Stimulated activated CD4-positive, alpha-beta T cell treated with anti-CD3 and anti-CD28 coated beads, Interleukin-2, amount 100 ng/mL, for 4 hours (primary cell): ENCODE data around the gene NDST3.

Source experiments
- DNase-seq: peaks from one replicate; pipeline ENCODE4 v3.0.0-alpha.2; 2020; ENCODE audit warnings: low read depth

NDST3 gene

DNA sequence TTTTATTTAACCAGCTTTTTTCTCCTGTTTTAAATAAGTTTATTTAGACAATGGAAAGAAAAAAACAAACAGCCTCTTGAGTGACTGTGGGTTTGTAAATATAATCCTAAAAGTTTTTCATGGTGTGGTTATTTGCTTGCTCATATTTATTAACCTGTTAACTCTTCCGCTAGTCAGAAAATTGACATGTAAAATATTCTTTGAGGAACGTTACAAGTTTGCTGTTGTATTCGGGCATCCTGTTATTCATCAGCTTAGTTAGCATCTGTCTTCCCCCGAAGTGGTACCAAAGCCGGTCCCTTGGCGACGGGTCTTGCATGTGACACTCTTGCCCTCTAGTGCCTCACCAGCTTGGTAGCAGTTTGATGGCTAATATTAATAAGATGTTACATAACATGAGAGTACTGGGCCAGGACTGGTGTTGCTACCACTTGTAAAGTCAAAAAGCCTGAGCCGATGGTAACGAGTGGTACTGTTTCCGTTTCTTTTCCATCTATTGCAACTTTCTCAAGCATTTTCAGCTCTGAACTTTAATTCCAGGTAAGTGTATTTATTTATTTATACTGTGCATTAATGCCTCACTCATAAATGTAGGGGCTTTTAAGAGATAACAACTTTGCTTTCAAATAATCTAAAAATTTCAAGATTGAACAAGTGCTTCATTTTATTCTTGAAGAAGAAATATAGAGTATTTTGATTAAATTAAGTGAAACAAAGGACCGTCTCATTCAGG, at the start of gene NDST3:
TSS of gene NDST3 (plus strand) at position 434 of the 733 bp plus-strand sequence. CDS start 19,425 bp downstream, outside the sequence.
- no peak for DNase-seq

DNA sequence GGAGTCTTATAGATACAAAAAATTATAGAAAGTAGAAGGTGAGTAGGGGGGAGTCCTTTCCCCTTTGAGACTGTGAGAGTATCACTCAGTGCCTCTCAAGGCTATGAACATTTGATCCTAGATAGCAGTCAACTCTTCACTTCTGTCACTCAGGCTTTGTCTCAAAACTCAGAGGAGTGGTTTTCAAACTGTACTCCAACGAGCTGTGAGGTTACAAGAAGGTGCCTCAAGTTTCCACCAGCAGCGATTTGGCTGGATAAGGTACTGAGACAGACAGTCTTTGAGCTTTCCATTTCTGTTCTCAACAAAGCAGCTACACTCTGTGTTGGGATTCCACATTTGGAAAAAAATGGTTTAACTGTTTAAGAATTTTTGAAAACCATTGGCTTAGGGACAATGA, 48.0 kb upstream of the NDST3 start:
- no peak for DNase-seq

DNA sequence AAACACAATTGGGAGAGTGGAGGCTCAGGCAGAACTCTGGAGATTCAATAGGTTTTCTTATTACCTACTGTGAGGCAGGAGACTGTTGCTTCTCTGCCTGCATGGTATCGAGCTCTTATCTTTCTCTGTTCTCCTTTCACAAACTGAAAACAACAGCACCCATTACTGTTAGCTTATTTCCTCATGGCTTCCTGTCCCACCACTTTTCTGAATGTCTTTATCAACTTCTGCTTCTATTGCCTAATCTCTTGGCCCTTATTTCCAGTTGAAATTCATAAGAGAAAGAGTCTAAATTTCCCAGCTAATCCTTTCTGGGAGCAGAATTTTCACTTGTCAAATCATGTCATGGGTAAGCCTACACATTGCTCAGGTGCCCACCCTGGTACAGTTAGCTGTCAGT, 46.8 kb upstream of the NDST3 start:
- no peak for DNase-seq

DNA sequence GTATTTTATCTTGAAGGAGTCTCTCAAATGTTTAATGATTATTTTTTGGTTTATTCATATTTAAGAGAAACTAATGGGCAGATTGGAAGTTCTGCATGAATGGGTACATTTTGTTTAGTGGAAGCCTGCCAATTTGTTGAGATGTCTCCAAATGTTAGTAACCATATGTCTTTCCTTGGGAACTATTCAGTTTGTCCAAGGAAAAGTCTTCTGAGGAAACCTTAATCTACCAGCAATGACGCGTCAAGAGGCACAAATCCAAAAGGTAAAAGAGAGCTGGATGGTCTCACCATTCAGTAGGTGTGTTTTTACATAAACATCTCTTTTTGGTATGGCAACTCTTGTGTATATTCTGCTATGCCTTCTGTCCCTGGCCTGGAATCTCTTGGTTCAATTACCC, 37.4 kb upstream of the NDST3 start:
- DNase-seq, result no peak

DNA sequence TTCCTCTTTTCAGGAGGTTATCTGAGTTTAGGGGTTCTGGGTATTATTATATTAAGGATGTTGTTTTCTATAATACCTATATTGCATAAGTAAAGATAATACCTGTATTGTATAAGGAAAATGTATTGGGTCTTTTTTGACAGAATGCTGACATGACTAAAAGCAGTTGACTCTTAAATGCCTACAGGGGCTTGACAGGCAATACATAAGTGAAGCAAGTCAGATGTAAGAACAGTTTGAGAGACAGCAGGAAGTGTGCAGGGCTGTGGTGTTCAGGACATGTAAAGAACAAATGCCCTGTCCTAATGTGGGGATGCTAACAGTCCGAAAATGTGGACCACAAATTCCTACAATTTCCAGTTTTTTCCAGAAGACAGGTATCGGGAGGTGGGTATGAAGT, 30.2 kb upstream of the NDST3 start:
- no peak for DNase-seq

DNA sequence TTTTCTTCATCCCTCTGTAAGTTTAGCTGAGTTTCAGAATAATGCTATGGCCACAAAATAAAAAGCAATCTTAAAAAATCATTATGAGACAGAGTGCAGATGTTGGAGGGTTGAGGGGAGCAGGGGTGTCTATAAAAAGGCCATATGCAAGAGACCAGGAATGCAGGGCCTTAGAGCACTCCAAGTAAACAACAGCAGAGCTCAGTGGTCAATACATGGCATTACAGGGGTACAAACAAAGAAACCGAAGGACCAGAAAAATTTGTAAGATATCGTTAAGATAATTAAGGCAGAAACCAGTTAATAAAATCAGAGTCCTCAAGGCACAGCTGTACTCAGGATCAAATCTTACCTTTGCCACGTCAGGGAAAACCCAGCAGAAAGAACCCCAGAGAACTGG, 28.4 kb upstream of the NDST3 start:
- DNase-seq, result no peak

DNA sequence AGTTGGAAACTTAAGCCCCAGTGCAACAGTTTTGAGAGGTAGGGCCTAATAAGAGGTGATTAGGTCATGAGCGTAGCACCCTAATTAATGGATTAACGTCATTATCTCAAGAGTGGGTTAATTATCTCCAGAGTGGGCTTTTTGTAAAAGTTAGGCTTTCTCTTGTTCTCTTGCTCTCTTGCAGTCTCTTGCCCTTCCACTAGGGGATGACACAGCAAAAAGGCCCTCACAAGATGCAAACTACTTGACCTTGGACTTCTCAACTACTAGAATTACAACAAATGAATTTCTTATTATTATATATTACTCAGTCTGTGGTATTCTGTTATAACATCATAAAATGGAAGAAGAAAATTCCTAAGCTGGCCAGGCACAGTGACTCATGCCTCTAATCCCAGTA, 22.1 kb upstream of the NDST3 start:
- DNase-seq, result no peak

DNA sequence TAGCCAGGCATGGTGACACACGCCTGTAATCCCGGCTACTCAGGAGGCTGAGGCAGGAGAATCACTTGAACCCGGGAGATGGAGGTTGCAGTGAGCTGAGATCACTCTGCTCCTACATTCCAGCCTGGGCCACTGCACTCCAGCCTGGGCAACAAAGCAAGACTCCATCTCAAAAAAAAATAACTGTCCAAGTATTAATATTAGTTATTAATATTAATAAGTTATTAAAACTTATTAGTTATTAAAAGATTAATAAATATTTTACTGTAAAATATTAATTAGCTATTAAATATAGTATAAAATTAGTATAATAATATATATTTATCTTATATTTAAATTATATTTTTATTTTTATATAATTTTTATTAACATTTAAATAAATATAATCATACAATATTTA, 19.5 kb upstream of the NDST3 start:
- DNase-seq, result no peak

DNA sequence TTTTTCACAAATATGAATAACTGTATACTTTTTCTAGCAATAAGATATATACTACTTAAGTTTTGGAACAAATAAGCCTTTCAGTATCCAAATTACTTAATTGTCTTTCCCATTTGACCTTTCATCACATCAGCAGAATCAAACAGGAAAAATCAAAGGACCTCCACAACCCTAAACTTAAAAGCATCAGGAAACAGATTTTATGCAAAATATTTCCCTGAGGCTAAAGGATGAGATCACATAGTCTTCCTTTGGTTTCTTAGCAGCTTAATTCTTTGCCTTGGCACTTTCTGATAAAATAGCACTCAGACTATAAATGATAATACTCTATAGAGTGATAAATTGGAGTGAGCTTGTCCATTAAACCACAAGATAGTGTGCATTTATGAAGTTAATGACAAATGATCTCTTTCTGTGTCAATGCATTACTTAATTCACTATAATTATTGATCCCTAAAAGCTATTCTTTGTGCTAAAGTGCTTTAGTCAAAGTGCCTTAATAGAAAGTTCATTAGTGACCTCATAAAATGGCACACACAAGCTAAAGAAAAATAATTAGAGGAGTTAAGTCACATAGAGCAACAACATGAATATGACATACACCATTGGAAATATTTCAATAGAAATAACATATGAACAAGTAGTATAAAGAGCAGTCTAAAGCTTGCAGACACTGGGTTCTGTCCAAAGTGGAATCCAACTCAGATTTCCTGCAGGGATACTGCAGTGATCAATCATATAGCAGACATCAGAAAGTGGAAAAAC, 15.7 kb upstream of the NDST3 start:
- no peak for DNase-seq

DNA sequence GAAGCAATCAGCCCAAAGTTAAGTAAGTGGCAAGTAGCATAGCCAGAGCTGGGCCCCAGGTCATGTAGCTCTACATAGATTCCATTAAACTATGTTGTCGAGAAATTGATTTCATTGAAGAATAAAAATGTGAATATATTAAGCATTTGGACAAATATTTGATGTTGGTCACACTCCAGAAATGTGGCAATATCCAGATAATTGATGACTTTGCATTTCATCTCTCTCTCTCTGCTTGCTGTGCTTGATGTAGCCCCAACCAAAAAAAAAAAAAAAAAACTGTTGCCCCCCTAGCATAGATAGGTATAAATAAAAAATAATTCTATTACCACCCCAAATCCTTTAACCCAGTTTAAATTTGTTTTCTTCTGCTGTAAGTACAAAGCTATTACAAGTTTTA, 7.5 kb upstream of the NDST3 start:
- no peak for DNase-seq

DNA sequence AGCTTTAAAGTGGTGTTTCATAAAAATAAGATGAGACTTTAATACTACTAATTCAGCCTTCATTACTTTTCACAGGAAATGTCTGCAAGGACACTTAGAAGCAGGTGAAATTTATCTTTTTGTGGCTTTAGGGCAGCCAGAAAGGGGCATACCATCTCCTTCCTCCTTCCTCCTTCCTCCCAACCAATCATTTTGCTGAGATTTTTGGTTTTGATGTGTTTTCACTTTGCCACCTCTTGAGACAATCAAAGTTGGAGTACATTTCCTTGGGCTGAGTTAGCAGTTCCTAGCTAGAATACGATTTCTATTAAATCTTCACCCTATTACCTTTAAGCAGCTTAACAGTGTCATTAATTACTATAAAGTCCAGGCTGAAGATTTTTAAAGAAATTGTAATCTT, 5.1 kb upstream of the NDST3 start:
- no peak for DNase-seq

DNA sequence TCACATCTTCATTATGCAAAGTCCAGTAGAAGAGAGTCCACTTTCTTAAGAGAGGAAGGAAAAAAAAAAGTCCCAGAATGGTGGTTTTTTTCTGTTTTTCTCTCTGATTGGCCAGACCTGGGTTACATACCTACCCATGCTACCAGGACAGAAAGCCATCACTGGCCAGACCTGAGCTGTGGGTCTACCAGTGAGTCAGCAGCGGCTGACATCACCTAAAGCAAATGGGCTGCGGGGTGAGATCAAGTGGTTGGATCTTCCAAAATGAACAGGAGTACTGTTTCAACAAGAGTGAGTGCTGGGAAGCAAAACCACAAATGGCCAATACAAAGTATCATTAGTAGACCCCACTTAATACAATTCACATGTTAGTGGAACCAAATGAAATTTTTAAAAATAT, 1.6 kb upstream of the NDST3 start:
- DNase-seq, result no peak

DNA sequence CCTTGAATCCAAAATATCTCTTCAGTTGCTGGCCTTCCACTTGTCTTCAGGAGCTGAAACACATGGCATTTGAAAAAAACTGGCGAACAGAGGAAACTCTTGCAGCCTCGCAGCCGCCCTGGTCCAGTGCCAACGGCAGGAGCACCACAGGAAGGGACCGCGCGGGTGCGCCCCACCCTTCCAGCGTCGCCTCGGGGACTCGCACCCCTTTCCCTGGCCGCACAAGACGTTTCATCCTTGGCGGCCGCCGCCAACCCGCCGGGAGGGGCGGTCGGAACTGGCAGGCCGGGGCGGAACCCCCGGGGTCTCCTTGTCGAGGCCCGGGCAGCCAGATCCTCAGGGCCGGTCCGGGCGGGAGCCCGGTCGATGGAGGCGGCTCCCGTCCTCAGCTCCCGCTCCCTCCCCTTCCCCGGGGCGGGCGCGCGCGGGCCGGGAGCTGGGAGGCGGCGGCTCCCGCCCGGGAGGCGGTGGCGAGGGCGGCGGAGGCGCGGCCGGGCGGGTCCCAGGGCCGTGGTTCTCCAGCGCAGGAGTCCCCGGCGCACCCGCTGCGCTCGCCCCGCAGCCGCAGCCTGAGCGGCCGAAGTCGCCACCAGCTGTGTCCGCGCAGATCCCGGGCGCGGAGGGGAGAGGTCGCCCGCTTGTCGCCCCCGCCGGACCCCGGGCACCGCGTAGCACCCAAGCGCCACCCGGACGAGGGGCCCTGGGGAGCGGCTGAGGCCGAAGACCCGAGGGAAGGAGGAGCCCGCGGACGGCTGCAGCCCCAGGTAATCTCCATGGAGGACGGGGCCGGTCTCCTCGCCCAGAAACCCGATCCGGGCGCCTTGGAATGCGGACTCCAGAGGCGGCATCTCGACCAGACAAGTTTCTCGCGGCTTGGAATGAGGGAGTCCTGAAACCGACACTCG, 886 bp upstream of the NDST3 start:
- DNase-seq, result no peak

DNA sequence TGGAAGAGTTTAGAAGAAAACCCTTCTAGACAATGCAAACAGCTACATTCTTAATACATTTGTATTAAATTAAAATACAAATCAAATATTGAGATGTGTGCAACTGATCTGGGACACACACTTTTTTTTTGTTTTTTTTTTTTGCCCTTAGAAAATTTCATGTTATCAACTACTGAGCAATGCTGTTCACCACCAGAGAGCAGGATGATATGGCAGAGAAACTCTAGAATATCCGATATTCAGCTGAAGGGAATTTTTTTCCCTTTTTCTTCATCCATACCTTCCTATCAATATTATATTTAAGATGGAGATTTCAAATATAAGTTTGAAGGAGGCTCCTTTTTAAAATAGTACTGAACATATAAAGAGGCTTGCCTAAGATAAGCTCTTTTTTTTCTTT, 1.0 kb downstream of the NDST3 start:
- DNase-seq, result no peak

DNA sequence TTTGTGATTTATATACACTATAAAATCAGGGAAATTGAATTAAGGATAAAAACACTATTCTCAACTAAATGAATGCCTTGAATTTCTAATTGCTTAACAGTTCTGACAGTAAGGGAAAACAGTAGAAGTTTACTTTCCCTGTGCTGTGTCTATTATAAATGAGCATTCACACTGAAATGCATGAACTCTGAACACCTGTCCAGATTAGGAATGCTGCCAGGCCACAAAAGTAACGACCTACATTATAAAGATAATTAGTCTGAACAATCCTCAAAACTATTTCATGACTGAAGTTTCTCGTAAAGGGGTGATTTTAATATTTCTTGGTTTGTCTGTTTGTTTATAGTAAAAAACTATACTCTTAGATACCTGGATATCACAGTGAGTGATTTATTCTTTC, 2.0 kb downstream of the NDST3 start:
- no peak for DNase-seq

DNA sequence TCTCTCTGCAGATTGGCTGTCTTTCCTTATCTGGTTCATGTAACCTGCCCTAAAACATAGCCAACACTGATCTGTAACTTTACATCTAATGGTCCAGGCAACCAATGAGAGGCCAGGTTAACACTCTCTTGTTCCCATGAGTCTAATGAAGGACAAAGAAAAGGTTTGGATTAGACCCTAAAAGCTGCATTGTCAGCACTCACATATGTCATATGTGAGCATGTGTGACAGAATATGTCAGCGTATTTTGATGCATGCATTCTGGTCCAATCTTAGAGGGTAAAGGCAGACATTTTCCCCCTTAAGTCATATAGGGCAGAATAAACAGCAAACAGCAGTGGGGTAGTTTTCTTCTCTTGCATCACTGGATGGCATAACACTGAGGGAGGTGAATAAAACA, 3.7 kb downstream of the NDST3 start:
- DNase-seq, result no peak

DNA sequence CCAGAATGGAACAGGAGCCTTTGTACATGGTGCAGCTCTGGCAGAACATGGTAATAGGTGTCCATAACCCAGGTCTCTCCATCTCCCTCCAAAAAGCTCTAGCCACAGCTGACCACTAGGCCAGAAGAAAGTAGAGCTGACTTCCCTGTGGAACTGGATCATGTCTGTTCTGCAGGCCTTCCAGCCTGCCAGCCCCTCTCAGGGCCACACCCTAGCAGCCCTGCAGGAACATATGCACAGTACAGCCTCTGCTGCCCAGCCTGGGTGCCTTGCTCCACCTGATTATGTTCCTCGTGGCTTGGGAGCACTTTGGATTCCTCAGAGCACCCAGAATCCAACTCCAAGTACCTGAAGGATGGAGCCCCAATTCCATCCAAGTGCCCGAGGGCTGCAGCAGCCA, 12.0 kb downstream of the NDST3 start:
- DNase-seq, result no peak

DNA sequence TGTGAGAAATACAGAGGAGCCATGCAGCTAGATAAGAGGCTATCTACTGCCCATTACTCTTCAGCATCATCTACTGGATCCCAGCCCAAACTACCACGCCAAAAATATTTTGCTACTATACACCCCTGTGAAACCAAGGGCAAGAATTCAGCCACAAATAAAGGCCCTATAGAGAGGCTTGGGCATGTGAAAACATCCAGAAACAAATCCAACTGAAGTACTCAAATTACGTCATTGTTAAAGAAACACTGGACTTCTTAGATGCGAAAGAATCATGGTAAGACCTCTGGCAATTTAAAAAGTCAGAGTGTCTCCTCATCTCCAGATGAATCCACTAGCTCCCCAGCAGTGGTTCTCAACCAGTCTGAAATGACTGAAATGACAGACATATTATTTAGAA, 12.8 kb downstream of the NDST3 start:
- no peak for DNase-seq

DNA sequence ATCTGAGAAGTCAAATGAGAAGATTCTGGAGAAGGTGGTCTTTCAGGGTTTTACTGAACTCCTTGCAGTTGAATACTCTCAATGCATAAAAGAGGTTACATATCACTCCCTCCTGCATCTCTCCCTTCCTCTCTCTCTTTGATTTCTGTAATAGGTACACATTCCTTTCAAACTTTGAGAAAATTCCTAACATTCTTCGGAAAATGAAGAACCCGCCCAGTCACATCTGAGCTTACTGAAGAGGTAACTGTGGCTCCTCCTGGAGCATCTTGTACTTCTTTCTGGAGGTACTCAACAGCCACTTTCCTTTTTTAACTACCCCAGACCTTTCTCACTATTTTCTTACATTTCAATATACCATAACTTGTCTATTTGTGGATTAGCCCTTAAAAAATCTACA, 24.7 kb downstream of the NDST3 start:
- DNase-seq, result no peak

DNA sequence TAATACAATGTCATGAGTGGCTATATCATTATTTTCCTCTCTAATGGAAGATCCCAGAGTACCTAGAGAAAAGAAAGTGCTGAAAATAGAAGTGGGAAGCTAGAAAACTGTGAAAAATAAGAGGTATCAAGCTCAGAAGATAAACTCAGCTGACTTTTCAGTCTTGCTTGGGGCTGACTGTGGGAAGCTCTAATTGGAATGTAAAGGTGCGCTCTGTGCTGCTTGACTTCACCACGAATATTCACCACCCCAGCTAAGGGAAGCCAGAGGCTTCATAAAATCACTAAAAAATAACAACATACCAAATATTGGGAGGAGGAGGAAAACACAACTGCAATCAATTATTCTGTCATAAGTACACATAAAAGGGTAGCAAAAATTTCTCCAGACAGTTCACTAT, 25.1 kb downstream of the NDST3 start:
- DNase-seq, result no peak

DNA sequence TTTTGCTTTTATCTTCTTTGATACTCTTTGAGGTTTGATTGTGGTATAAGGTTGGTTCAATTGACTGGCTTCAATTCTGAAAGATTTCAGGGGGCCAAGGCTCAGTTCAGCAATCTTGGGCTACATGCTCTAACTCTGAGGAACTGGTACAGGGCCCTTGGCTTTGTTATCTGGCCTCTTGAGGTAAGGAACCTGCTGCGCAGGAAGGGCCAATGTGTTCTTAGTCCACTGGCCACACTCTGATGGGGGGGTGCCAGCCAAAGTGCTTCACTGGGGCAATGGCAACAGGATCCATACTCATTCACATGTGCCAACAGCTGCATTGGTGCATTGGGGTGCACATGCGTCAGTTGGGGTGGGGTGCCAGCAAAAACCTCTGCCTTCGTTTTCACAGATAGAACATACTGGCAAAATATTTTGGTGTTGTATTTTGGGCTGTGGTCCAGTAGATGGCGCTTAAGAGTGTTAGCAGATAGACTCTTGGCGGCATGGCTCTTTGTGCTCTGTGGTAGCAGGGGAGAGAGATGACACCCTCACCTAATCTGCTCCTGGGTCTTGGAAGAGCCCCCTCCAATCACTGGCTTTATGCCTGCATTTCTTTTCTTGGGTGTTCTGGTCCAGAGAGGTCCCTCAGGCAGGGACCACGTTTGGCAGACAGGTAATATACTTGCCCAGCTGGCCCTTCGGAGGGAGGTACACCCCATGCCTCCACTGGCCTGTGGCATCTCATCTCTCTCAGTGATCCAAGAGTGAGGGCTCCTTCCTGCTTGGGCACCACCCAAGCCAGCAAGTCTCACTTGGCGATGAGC, 42.9 kb downstream of the NDST3 start:
- no peak for DNase-seq

DNA sequence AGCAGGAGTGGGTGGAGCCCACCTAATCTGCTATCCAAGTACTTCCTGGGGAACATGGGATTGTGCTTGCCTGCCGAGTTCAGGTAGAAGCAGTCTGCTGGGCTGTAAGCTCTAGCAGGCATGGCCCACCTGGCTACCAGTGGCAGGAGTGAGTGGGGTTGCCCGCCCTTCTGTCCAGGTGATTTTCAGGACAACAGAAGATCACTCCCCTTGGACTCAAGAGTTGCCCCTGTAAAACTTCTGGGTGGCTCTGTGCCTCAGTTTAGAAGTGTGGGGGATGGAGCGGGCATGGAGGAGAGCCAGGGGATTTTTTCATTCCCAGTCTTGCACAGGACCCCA, 43.5 kb downstream of the NDST3 start:
- no peak for DNase-seq
